ENCODE results near the gene MARK3.
"Not testable (repeated sequence)": the region's sequence is repeated elsewhere in the genome, so short reads cannot be mapped to it uniquely, and the experiment has no call there.

Gene MARK3

GRCh38 chr14:103503296-103503695 is 118.1 kb downstream of the MARK3 start:
- no peak overlapping the region for H3K4me3 ChIP-seq (ENCODE audit: low read depth, low read length)
- no peak for TF ChIP-seq CTCF (conservative IDR thresholded peaks at IDR 0.05; ENCODE audit: low read depth, low read length)
- DNase-seq (ENCODE audit: low read depth) = no peak

- peak; percentile 26 for DNase-seq (ENCODE audit: low read depth)
- H3K4me3 ChIP-seq (ENCODE audit: low read depth, low read length) = no peak overlapping the region
- peak; percentile 34 for TF ChIP-seq CTCF (conservative IDR thresholded peaks at IDR 0.05; ENCODE audit: low read depth, low read length)
Observed at GRCh38 chr14:103504991-103505565, 119.9 kb downstream of the MARK3 start.

- TF ChIP-seq CTCF (conservative IDR thresholded peaks at IDR 0.05; ENCODE audit: low read depth, low read length) = no peak
- H3K4me3 ChIP-seq (ENCODE audit: low read depth, low read length) = no peak overlapping the region
- no peak for DNase-seq (ENCODE audit: low read depth)
Observed at GRCh38 chr14:103507751-103508150, 122.5 kb downstream of the MARK3 start.

- DNase-seq (ENCODE audit: low read depth) = no peak
- no peak for TF ChIP-seq CTCF (conservative IDR thresholded peaks at IDR 0.05; ENCODE audit: low read depth, low read length)
- no peak overlapping the region for H3K4me3 ChIP-seq (ENCODE audit: low read depth, low read length)
Observed at GRCh38 chr14:103508521-103509329, 123.5 kb downstream of the MARK3 start.

- no peak for DNase-seq (ENCODE audit: low read depth)
- no peak for TF ChIP-seq CTCF (conservative IDR thresholded peaks at IDR 0.05; ENCODE audit: low read depth, low read length)
- no peak overlapping the region for H3K4me3 ChIP-seq (ENCODE audit: low read depth, low read length)
Observed at GRCh38 chr14:103509864-103510723, 124.9 kb downstream of the MARK3 start.

GRCh38 chr14:103510724-103511693 is 125.8 kb downstream of the MARK3 start:
- DNase-seq (ENCODE audit: low read depth) = no peak
- TF ChIP-seq CTCF (conservative IDR thresholded peaks at IDR 0.05; ENCODE audit: low read depth, low read length) = no peak
- H3K4me3 ChIP-seq (ENCODE audit: low read depth, low read length) = no peak overlapping the region

- H3K4me3 ChIP-seq (ENCODE audit: low read depth, low read length); DNase-seq (ENCODE audit: low read depth): not testable (repeated sequence)
Observed at GRCh38 chr14:103512180-103512579, 127.0 kb downstream of the MARK3 start.

Measured in choroid plexus epithelial cell (primary cell).